ENCODE results near the gene UBA6.
"Not testable (repeated sequence)": the region's sequence is repeated elsewhere in the genome, so short reads cannot be mapped to it uniquely, and the experiment has no call there.

UBA6 gene

GRCh38 chr4:67713529-67714247, 12.7 kb upstream of the UBA6 start:
- no peak for DNase-seq

GRCh38 chr4:67712650-67713528, 11.9 kb upstream of the UBA6 start:
- DNase-seq, result no peak

GRCh38 chr4:67712000-67712625, 11.2 kb upstream of the UBA6 start:
- DNase-seq, result no peak

- DNase-seq, result not testable (repeated sequence)
These were observed 5.7 kb upstream of the UBA6 start for GRCh38 chr4:67706682-67707081.

GRCh38 chr4:67704843-67705242, 3.9 kb upstream of the UBA6 start:
- no peak for DNase-seq

GRCh38 chr4:67702166-67702565, 1.2 kb upstream of the UBA6 start:
- DNase-seq, result no peak

- DNase-seq, result no peak
These were observed 529 bp upstream of the UBA6 start for GRCh38 chr4:67701517-67701850.

GRCh38 chr4:67700116-67700737, 728 bp downstream of the UBA6 start:
- DNase-seq, result peak; percentile 41

GRCh38 chr4:67699603-67700002, 1.4 kb downstream of the UBA6 start:
- no peak for DNase-seq

GRCh38 chr4:67697860-67698687, 2.9 kb downstream of the UBA6 start:
- DNase-seq, result no peak

- no peak for DNase-seq
These were observed 4.9 kb downstream of the UBA6 start for GRCh38 chr4:67696061-67696460.

GRCh38 chr4:67694662-67695061, 6.3 kb downstream of the UBA6 start:
- no peak for DNase-seq

- DNase-seq, result no peak
These were observed 9.6 kb downstream of the UBA6 start for GRCh38 chr4:67691328-67691727.

GRCh38 chr4:67687636-67688035, 13.3 kb downstream of the UBA6 start:
- DNase-seq, result no peak

GRCh38 chr4:67685532-67685859, 15.5 kb downstream of the UBA6 start:
- DNase-seq, result no peak

GRCh38 chr4:67684839-67685531, 16.0 kb downstream of the UBA6 start:
- DNase-seq, result peak; percentile 50

- no peak for DNase-seq
These were observed 18.7 kb downstream of the UBA6 start for GRCh38 chr4:67682266-67682665.

- DNase-seq, result no peak
These were observed 20.3 kb downstream of the UBA6 start for GRCh38 chr4:67680581-67681222.

- DNase-seq, result no peak
These were observed 22.3 kb downstream of the UBA6 start for GRCh38 chr4:67678612-67679011.

- DNase-seq, result no peak
These were observed 26.9 kb downstream of the UBA6 start for GRCh38 chr4:67674098-67674497.

- DNase-seq, result no peak
These were observed 32.6 kb downstream of the UBA6 start for GRCh38 chr4:67668315-67668714.

GRCh38 chr4:67660418-67660817, 40.5 kb downstream of the UBA6 start:
- no peak for DNase-seq

Measured in activated CD4-positive, alpha-beta T cell treated with anti-CD3 and anti-CD28 coated beads, Interleukin-10, Interleukin-2, amounts not matched to agents 100 ng/mL and 50 ng/mL, durations not matched to agents 16 hours and 8 hours (primary cell).